ENCODE data around the gene PPAN. TPM values are rescaled to one million over a fixed set of nuclear protein-coding genes. Genes with fewer than 3 reads are reported as not detected.
A peak's percentile ranks its signal among the peaks of the same experiment; 100 is the strongest.

Gene PPAN
- total RNA-seq, 1 donor, result 19.2 TPM

GRCh38 chr19:10091370-10091687, 14.8 kb upstream of the PPAN start:
- Histone ChIP-seq H4K20me1 (ENCODE audit: insufficient read depth, low read length) (peaks cover 4% of the 10 kb centered on the region), H3K4me3 (ENCODE audit: insufficient read depth, low read length) (no peak overlapping the region), H3K27ac (ENCODE audit: low read depth, low read length) (no peak overlapping the region), H3K27me3 (ENCODE audit: insufficient read depth, low read length) (no peaks in the 10 kb centered on the region), H3K4me2 (ENCODE audit: insufficient read depth, low read length) (no peak overlapping the region), H3K9me3 (ENCODE audit: low read depth, low read length) (no peaks in the 10 kb centered on the region), H3K36me3 (ENCODE audit: insufficient read depth, low read length) (peaks cover 9% of the 10 kb centered on the region), H3K79me2 (ENCODE audit: insufficient read depth, low read length) (no peaks in the 10 kb centered on the region), H2AFZ (ENCODE audit: low read length) (no peak overlapping the region), H3K4me1 (ENCODE audit: insufficient read depth, low read length) (peaks cover 5% of the 10 kb centered on the region)
- no peak for TF ChIP-seq CTCF (IDR thresholded peaks at IDR 0.05; ENCODE audit: extremely low read depth, low read depth, low read length)
- no peak for DNase-seq (ENCODE audit: insufficient read length, low spot score, missing footprints)

DNA sequence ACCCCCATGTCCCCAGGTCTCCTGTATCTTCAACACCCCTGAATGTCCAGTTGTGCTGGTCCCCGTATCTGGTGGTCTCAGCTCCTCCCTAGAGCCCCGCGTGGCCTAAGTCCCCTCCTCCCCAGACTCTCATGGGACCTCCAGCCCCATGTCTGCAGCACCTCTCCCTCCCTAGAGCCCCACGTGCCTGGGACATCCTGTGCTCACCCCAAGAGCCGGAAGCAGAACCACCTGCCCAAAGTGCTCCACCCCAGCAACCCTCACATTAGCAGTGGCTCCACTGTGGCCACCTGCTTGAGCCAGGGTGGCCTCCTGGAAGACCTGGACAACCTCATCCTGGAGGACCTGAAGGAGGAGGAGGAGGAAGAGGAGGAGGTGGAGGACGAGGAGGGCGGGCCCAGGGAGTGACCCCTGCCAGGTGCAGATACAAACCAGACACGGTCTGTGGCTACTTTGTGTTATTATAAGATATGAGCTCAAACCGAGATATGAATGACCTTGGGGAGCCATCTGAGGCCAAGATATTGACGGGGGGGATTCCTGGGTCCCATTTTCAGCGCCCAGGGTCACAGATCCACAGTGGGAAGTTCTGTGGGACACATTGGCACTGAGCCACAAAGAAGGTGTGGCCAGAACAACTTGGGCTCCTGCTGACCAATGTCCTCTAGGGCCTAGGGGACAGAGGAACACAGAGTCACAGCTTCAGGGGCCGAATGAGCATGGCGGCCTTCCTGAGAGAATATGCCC, 14.1 kb upstream of the PPAN start:
- H3K4me2 ChIP-seq (ENCODE audit: insufficient read depth, low read length), result no peak overlapping the region
- H3K4me3 ChIP-seq (ENCODE audit: insufficient read depth, low read length), result no peak overlapping the region
- DNase-seq (ENCODE audit: insufficient read length, low spot score, missing footprints), result peak; percentile 72
- no peaks in the 10 kb centered on the region for H3K9me3 ChIP-seq (ENCODE audit: low read depth, low read length)
- H3K27me3 ChIP-seq (ENCODE audit: insufficient read depth, low read length), result no peaks in the 10 kb centered on the region
- H3K36me3 ChIP-seq (ENCODE audit: insufficient read depth, low read length), result peaks cover 9% of the 10 kb centered on the region
- TF ChIP-seq CTCF (IDR thresholded peaks at IDR 0.05; ENCODE audit: extremely low read depth, low read depth, low read length), result no peak
- H2AFZ ChIP-seq (ENCODE audit: low read length), result no peak overlapping the region
- H4K20me1 ChIP-seq (ENCODE audit: insufficient read depth, low read length), result peaks cover 4% of the 10 kb centered on the region
- peaks cover 8% of the 10 kb centered on the region for H3K4me1 ChIP-seq (ENCODE audit: insufficient read depth, low read length)
- H3K79me2 ChIP-seq (ENCODE audit: insufficient read depth, low read length), result no peaks in the 10 kb centered on the region
- no peak overlapping the region for H3K27ac ChIP-seq (ENCODE audit: low read depth, low read length)

DNA sequence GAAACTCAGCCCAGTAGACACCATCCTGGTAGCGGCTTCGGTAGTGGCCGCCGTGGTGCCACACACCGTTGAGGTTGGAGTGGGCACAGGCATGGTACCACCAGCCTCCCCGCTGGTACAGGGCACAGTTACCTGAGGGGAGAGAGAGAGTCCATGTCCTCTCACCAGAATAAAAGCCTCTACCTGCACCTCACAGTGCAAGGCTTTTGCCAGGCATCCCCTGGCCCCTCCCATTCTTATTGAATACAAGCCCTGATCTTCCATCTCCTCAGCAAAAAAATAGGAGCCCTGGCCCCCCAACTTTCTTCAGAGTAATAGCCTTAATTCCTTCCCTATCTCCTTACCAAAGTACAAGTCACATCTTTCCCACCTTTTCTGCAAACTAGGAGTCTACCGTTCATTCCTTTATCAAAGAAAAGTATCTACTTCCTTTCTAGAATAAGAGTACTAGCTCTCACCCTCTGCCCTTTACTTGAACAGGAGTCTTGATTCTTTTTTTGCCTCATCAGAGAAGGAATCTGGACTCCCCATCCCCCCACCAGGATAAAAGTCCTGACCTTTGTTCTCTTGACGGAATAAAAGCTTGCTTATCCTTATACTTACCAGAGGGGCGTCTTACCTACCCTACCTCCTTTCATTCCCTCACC, 13.4 kb upstream of the PPAN start:
- Histone ChIP-seq H3K27ac (ENCODE audit: low read depth, low read length) (no peak overlapping the region), H3K27me3 (ENCODE audit: insufficient read depth, low read length) (no peaks in the 10 kb centered on the region), H3K4me1 (ENCODE audit: insufficient read depth, low read length) (peaks cover 8% of the 10 kb centered on the region), H3K9me3 (ENCODE audit: low read depth, low read length) (no peaks in the 10 kb centered on the region), H3K4me2 (ENCODE audit: insufficient read depth, low read length) (no peak overlapping the region), H2AFZ (ENCODE audit: low read length) (no peak overlapping the region), H3K79me2 (ENCODE audit: insufficient read depth, low read length) (no peaks in the 10 kb centered on the region), H4K20me1 (ENCODE audit: insufficient read depth, low read length) (no peaks in the 10 kb centered on the region), H3K4me3 (ENCODE audit: insufficient read depth, low read length) (no peak overlapping the region), H3K36me3 (ENCODE audit: insufficient read depth, low read length) (peaks cover 9% of the 10 kb centered on the region)
- peak; percentile 71 for DNase-seq (ENCODE audit: insufficient read length, low spot score, missing footprints)
- TF ChIP-seq CTCF (IDR thresholded peaks at IDR 0.05; ENCODE audit: extremely low read depth, low read depth, low read length), result no peak
